Stomach (tissue), 4 donors: Measurements from ENCODE around the gene C2CD2.

Source experiments
- POLR2A ChIP-seq, 4 donors: fragments of 450-650 bp; IDR thresholded peaks; one replicate each; pipeline ENCODE4 v1.6.1; 2016; ENCODE audit warnings: antibody characterized with exemption in 4 of 4, control low read depth in 2 of 4, mild to moderate bottlenecking in 1 of 4, moderate library complexity in 1 of 4
- POLR2AphosphoS5 ChIP-seq, 3 donors: sonication (generic); formaldehyde crosslinking; IDR thresholded peaks; one replicate each; pipeline ENCODE4 v1.6.1; 2016; ENCODE audit warnings: antibody characterized with exemption in 3 of 3
- TF ChIP-seq, protein P1 (sequence below), 7 experiments: fragments of 450-650 bp in 4 of 7; fragments of 200-600 bp in 3 of 7; sonication (generic) in 3 of 7; IDR thresholded peaks; one replicate each; pipeline ENCODE4 v1.5.1; 2016 to 2019; ENCODE audit warnings: antibody characterized with exemption in 7 of 7, control low read depth in 2 of 7, mild to moderate bottlenecking in 1 of 7

GRCh38 chr21:41950941-41951351 lies 2.9 kb downstream of the C2CD2 start:
- TF ChIP-seq, protein P1, sequence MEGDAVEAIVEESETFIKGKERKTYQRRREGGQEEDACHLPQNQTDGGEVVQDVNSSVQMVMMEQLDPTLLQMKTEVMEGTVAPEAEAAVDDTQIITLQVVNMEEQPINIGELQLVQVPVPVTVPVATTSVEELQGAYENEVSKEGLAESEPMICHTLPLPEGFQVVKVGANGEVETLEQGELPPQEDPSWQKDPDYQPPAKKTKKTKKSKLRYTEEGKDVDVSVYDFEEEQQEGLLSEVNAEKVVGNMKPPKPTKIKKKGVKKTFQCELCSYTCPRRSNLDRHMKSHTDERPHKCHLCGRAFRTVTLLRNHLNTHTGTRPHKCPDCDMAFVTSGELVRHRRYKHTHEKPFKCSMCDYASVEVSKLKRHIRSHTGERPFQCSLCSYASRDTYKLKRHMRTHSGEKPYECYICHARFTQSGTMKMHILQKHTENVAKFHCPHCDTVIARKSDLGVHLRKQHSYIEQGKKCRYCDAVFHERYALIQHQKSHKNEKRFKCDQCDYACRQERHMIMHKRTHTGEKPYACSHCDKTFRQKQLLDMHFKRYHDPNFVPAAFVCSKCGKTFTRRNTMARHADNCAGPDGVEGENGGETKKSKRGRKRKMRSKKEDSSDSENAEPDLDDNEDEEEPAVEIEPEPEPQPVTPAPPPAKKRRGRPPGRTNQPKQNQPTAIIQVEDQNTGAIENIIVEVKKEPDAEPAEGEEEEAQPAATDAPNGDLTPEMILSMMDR (IDR thresholded peaks at IDR 0.05), result no peak
- TF ChIP-seq POLR2AphosphoS5 (IDR thresholded peaks at IDR 0.05) (no peak), POLR2A (IDR thresholded peaks at IDR 0.05) (no peak)
